ENCODE measurements around the gene CYP46A1. TPM values are rescaled to one million over a fixed set of nuclear protein-coding genes. Genes with fewer than 3 reads are reported as not detected.

Gene CYP46A1
- total RNA-seq, 2 experiments from 2014 or later = 0.11 to 0.22 TPM

DNA sequence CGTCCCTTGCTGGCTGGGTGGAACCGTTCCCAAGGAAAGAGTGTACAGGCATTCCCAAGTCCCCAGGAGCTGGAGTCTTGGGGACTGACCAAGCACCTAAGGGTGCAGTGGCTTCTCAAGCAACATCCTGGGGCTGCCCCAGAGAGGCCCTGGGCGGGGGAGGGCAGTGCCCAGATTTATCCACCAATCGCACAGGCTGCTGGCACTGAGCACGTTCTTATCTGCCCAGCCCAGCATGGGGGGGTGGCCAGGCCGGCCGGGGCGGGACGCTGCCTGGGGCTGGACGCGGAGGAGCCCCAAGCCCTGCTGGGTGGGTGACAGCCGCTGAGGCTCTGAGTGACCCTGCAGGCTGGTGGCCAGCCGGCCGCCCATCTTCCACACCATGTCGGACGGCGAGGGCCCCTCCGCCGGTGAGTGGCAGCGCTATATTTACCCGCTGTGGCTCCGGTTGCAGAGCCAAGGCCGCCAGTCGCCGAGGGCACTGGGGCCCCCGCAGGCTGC lies 53.4 kb downstream of the CYP46A1 start:
- Histone ChIP-seq H3K4me3 (ENCODE audit: low read length) (no peak overlapping the region), H3K4me1 (ENCODE audit: insufficient read depth, low read length) (peaks cover 4% of the 10 kb centered on the region), H3K9me3 (ENCODE audit: control insufficient read depth in 1 of 2, insufficient read depth in 1 of 2, low read length in 2 of 2) (peaks cover 0 to 24% of the 10 kb centered on the region in 2 experiments), H3K27ac (ENCODE audit: low read depth in 1 of 2, low read length in 2 of 2) (no peak overlapping the region), H3K27me3 (ENCODE audit: control insufficient read depth in 1 of 2, insufficient read depth in 2 of 2, low read length in 2 of 2) (peaks cover 22 to 39% of the 10 kb centered on the region in 2 experiments), H3K36me3 (ENCODE audit: insufficient read depth, low read length) (no peaks in the 10 kb centered on the region)
- ATAC-seq (ENCODE audit: poor library complexity) = no peak
- no peak for DNase-seq
- H3K4me3 Mint-ChIP-seq = no peak overlapping the region
- H3K9me3 Mint-ChIP-seq = no peaks in the 10 kb centered on the region
- H3K27ac Mint-ChIP-seq = no peak overlapping the region
- no peaks in the 10 kb centered on the region for H3K4me1 Mint-ChIP-seq (ENCODE audit: low read depth)
- intact Hi-C loops (cut with DNase I, micrococcal nuclease) = no loop called here
- POLR2A ChIA-PET = no interaction called here
- H3K27me3 Mint-ChIP-seq = peaks cover 44% of the 10 kb centered on the region
- TF ChIP-seq, protein P1, sequence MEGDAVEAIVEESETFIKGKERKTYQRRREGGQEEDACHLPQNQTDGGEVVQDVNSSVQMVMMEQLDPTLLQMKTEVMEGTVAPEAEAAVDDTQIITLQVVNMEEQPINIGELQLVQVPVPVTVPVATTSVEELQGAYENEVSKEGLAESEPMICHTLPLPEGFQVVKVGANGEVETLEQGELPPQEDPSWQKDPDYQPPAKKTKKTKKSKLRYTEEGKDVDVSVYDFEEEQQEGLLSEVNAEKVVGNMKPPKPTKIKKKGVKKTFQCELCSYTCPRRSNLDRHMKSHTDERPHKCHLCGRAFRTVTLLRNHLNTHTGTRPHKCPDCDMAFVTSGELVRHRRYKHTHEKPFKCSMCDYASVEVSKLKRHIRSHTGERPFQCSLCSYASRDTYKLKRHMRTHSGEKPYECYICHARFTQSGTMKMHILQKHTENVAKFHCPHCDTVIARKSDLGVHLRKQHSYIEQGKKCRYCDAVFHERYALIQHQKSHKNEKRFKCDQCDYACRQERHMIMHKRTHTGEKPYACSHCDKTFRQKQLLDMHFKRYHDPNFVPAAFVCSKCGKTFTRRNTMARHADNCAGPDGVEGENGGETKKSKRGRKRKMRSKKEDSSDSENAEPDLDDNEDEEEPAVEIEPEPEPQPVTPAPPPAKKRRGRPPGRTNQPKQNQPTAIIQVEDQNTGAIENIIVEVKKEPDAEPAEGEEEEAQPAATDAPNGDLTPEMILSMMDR (IDR thresholded peaks at IDR 0.05) = no peak
- H3K36me3 Mint-ChIP-seq (ENCODE audit: low read depth) = no peaks in the 10 kb centered on the region
- CTCF ChIA-PET = no interaction called here

DNA sequence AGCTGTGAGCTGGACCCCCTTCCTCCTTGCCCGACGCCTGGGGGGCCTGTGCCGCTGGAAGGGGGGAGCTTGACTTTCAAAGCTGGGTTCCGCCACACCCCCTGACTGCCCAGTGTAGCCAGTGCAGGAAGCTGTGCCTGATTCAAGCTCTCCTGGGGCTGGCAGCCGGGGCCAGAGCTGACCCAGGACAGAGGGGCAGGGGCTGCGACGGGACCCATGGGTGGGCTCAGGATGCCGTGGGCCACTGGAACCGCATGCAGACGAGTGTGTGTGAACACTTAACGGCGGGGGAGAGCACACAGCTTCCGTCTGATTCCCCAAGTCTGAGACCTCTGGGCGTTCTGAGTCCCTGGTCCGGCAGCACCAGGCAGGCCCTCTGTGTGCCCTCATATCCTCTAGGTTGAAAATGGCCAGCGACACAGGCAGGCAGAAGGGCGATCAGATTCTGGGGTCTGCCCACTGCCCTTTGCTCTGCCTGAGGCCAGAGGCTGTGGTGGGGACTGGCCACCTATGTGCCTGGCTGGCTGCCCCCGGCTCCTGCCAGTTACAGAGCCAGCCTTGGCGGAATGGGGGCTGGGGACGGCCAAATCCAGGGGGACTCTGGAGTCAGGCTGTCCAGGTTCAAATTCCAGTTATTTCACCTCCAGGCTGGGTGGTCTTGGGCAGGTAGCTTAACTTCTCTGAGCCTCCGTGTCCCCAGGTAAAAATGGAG lies 54.0 kb downstream of the CYP46A1 start:
- peaks cover 4% of the 10 kb centered on the region for H3K4me1 ChIP-seq (ENCODE audit: insufficient read depth, low read length)
- DNase-seq = no peak
- no peaks in the 10 kb centered on the region for H3K9me3 Mint-ChIP-seq
- peaks cover 42% of the 10 kb centered on the region for H3K27me3 Mint-ChIP-seq
- ChIA-PET CTCF (no interaction called here), POLR2A (no interaction called here)
- no peak overlapping the region for H3K4me3 Mint-ChIP-seq
- intact Hi-C loops (cut with DNase I, micrococcal nuclease) = no loop called here
- no peak overlapping the region for H3K27ac Mint-ChIP-seq
- H3K4me3 ChIP-seq (ENCODE audit: low read length) = no peak overlapping the region
- TF ChIP-seq, protein P1 (IDR thresholded peaks at IDR 0.05) = no peak
- H3K27me3 ChIP-seq (ENCODE audit: control insufficient read depth in 1 of 2, insufficient read depth in 2 of 2, low read length in 2 of 2) = peaks cover 22 to 38% of the 10 kb centered on the region in 2 experiments
- H3K4me1 Mint-ChIP-seq (ENCODE audit: low read depth) = no peaks in the 10 kb centered on the region
- no peaks in the 10 kb centered on the region for H3K36me3 ChIP-seq (ENCODE audit: insufficient read depth, low read length)
- no peak overlapping the region for H3K27ac ChIP-seq (ENCODE audit: low read depth in 1 of 2, low read length in 2 of 2)
- peaks cover 0 to 24% of the 10 kb centered on the region in 2 experiments for H3K9me3 ChIP-seq (ENCODE audit: control insufficient read depth in 1 of 2, insufficient read depth in 1 of 2, low read length in 2 of 2)
- ATAC-seq (ENCODE audit: poor library complexity) = no peak
- no peaks in the 10 kb centered on the region for H3K36me3 Mint-ChIP-seq (ENCODE audit: low read depth)

DNA sequence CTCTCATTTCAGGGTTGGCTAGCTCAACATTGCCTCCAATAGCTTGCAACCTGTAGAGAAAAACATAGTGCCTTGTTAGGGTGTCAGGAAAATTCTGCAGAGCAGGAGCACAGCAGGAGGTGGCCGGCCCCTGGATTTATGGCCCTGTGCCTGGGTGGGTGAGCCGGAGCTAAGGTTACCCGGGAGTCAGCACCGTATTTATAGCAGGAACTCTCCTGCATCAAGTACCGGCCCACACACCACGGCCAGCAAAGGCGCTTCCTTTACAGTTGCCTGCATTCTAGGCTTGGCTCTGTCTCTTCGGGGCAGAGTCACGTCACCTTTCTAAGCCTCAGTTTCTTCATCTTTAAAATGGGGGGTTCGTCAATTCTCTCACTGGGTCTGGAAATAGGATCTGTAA lies 56.3 kb downstream of the CYP46A1 start:
- H3K4me3 Mint-ChIP-seq = no peak overlapping the region
- Histone ChIP-seq H3K36me3 (ENCODE audit: insufficient read depth, low read length) (no peaks in the 10 kb centered on the region), H3K27me3 (ENCODE audit: control insufficient read depth in 1 of 2, insufficient read depth in 2 of 2, low read length in 2 of 2) (peaks cover 20 to 27% of the 10 kb centered on the region in 2 experiments), H3K4me1 (ENCODE audit: insufficient read depth, low read length) (peaks cover 4% of the 10 kb centered on the region), H3K9me3 (ENCODE audit: control insufficient read depth in 1 of 2, insufficient read depth in 1 of 2, low read length in 2 of 2) (peaks cover 0 to 20% of the 10 kb centered on the region in 2 experiments), H3K27ac (ENCODE audit: low read depth in 1 of 2, low read length in 2 of 2) (no peak overlapping the region), H3K4me3 (ENCODE audit: low read length) (no peak overlapping the region)
- ChIA-PET CTCF (no interaction called here), POLR2A (no interaction called here)
- DNase-seq (no peak), ATAC-seq (ENCODE audit: poor library complexity) (no peak)
- intact Hi-C loops (cut with DNase I, micrococcal nuclease) = no loop called here
- H3K9me3 Mint-ChIP-seq = no peaks in the 10 kb centered on the region
- H3K36me3 Mint-ChIP-seq (ENCODE audit: low read depth) = no peaks in the 10 kb centered on the region
- TF ChIP-seq, protein P1 (IDR thresholded peaks at IDR 0.05) = no peak
- peaks cover 1% of the 10 kb centered on the region for H3K4me1 Mint-ChIP-seq (ENCODE audit: low read depth)
- peaks cover 30% of the 10 kb centered on the region for H3K27me3 Mint-ChIP-seq
- H3K27ac Mint-ChIP-seq = no peak overlapping the region

Data from CD4-positive, alpha-beta T cell (primary cell).